CD4-positive, alpha-beta T cell treated with Interleukin-17A for 4 hours (primary cell): ENCODE results near the gene CCM2L.

Experiments
- DNase-seq: peaks from one replicate; pipeline ENCODE4 v3.0.0-alpha.2; 2020; ENCODE audit warnings: mixed read lengths

Gene CCM2L

DNA sequence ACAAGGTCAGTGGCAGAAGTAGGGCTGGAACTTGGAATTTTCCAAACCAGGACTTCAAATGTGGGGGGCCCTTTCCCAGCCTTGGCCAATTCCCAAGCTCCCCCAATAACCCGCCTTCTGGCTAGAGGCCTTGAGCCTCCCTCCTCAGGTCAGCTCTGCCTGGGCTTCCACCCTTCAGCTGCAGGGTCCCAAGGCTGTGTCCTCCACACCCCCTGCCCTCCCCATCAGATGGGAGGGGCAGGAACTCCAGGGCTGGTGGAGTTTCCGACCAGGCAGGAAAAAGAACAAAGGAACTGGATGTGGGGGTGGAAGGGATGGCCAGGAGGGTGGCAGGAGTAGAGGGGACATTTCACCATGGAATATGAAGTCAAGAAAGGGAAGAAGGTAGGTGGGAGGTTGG is at the start of gene CCM2L:
Gene CCM2L (plus strand): TSS at position 338 of the 400 bp plus-strand sequence. CDS start 17 bp downstream, at position 355.
- no peak for DNase-seq

DNA sequence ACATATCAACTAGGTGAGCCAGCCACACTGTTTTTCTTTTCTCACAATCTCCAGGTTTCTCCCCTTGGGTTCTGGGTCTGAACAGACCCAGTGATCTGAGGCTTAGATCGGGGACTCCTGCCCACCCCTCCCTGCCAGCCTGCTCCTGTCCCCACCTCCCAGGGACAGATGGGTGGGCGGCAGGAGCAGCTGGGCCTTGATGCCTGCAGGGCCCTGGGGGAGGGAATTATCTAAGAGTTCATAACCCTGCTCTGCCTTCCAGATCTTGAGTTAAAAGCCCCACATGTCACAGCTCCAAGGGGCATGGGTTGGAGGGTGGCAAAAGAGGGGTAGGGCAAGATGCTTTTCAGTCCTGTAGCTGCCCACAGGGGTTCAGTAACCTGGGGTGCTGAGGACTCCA is 47.5 kb upstream of the CCM2L start:
- DNase-seq, result no peak

DNA sequence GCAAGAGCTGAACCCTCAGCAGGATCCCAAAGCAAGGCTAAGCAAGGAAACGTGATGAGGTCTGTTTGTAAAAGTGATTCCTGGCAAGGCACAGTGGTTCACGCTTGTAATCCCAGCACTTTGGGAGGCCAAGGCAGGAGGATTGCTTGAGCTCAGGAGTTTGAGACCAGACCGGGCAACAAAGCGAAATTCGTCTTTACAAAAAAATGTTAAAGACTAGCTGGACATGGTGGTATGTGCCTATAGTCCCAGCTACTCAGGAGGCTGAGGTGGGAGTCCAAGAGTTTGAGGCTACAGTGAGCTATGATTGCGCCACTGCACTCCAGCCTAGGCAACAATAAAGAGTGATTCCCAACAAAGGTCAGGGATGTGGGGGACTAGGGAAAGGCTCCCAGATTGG is 46.3 kb upstream of the CCM2L start:
- DNase-seq, result no peak

DNA sequence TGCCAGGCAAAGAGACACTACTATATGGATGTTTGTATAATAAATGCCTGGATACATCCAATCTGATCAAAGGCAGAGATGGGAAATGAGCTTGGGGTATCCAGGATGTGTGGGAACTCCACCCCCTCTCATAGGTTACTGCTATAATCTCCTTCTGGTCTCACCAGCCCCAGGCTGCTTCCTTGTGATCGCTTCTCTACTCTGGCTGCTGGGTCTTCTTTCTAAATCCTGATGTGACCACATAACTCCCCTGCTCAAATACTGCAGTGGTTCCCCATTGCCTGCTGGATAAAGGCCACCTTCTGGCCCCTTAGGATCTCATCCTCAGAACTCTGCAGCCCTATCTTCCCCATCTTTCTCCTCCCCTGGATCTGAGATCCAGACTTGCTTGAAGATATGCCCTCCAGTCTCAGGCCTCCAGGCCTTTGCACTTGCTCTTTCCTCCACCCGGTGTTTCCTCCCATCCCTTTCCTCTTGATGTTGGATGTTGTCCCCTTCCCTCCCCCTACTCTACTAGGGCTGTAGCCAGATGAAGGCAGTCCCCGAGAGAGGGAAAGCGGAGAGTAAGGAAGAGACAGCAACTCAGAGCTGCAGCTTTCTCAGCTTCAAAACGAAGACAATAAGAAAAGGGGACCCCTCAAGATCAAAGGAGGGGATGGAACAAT is 43.1 kb upstream of the CCM2L start:
- DNase-seq, result no peak

DNA sequence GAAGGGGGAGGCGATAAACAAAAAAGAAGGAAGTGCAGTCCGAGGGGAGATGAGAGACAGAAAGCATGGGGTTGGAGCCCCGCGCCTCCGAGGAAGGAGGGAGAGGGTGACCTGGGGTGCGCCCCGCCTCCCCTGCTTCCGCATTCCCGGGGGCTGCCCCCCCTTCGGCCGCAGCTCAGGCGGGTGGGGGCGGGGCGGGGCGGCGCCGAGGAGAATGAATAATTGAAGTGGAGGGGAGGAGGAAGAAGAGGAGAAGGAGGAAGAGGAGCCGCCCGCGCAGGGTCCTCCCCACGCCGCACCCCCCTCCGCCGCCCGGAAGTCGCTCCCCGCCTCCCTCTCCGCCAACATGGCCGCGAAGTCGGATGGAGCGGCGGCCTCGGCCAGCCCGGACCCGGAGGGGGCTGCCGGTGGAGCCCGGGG is 42.4 kb upstream of the CCM2L start, which contains the start of gene XKR7:
Gene XKR7 (plus strand): TSS at position 322 of the 420 bp plus-strand sequence. CDS start 25 bp downstream, at position 347.
- peak; percentile 15 for DNase-seq

DNA sequence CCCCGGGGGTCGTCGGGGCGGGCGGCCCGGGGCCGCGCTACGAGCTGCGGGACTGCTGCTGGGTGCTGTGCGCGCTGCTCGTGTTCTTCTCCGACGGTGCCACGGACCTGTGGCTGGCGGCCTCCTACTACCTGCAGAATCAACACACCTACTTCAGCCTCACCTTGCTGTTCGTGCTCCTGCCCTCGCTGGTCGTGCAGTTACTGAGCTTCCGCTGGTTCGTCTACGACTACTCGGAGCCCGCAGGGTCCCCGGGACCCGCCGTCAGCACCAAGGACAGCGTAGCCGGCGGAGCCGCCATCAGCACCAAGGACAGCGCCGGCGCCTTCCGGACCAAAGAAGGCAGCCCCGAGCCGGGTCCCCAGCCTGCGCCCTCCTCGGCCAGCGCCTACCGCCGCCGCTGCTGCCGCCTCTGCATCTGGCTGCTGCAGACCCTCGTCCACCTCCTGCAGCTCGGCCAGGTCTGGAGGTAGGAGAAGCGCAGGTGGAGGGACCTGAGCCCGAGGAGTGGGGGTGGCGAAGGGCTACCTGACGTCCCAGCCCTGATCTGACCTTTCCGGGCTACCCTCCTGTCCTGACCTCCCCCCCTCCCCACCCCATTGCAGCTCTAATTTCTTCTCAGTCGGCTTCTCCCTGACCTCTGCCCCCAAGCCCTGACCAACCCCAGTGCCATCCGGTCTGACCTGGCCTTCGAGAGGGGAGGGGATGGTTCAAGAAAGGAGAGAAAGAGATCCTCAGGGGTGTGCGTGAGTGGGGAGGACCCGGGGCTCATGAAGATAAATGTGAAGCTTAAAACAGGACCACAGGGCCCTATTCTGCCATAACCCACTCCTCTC is 41.7 kb upstream of the CCM2L start:
- peak; percentile 81 for DNase-seq

DNA sequence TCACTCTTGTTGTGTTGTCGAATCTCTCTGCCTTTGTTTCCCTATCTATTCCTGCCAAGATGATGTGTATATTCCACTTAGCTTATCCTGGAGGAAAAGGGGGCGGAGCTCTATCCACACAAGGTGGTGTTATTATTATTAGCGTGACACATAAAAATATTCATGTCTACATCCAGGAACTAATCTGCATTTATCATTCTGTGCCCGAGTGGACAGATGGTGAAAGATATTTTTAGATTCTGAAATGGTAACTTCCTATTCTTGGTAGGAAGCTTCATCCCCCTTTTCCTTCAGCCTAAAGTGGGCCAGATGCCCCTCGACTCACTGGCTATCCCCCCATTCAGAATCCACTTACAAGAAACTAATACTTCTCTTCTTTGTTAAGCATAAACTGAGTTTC is 40.2 kb upstream of the CCM2L start:
- DNase-seq, result no peak

DNA sequence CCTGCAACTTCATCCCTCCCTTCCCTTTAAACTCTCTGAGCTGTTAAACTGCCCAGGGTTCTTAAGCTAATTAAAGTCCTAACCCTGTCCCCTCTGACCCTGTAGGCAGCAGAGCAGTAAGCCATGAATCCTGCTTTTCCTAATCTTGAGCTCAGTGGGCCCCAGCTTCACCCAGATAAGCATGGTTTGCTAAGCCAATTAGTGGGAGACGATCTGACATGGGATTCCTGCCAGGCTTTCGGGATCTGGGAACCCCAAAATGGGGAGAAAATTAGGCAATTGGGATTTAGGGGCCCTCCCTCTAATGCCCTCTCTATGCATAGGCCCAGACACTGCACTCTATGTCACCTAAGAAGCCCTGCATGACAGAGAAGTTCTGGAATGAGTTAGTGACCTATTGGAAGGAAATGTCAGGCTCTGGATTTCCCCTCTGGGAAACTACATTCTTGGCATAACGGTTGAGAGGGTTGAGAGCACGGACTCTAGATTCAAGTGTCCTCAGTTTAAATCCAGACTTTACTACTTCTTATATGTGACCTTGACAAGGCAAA is 37.7 kb upstream of the CCM2L start:
- no peak for DNase-seq

DNA sequence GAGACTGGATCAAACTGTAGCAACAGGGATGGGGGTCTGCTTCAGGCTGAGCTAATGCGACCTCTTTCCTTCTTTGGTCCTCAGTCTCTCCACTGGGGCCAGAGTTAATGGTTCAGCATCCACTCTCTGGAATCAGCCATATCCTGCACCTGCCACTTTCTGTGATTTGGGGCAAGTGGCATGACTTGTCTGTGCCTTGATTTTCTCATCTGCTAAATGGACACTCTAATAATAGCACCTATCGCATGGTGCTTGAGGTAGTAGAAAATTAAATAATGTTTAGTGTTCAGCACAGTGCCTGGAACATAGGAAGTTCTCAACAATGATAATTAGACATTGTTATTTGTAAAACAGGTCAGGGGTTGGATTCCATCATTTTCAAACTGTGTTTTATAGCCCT is 35.9 kb upstream of the CCM2L start:
- DNase-seq, result no peak

DNA sequence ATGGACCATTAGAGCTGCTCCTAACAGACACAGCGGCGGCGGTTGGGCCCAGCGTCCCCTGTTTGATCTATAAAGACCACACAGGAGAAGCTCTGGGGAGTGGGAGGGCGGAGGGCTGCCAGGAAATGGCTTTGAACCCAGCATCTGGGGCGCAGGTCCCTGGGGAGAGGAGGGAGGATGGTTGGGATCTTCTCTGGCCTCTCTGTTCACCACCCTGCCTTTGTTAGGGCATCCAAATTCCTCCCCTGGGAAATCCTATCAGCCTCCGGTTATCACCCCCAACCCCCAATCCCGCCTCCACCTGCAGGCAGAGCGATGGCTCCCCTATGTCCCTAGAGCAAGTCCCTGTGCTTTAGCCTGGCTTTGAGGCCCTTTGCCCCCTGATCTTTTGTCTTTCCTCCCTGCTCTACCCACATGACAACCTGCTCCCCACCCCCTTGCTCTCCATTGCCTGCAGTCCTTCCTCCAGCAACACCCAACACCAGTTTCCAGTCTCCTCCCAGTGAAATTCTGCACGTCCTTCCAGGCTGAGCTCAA is 35.2 kb upstream of the CCM2L start:
- no peak for DNase-seq

DNA sequence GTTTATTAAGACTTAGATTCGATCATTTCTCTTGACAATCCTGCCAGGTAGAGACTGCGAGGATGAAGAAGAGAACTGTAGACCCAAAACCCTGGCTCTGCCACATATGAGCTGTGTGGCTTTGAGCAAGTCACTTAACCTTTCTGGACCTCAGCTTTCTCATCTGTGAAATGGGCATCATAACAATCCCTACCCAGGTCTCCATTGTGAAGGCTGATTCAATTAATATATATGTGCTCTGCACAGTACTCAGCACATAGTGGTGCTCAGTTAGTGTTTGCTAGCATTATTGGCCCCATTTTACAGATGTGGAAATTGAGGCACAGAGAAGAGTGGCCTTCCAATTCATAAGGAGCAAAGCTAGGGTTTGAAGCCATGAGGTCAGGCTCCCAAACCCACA is 34.4 kb upstream of the CCM2L start:
- DNase-seq, result no peak

DNA sequence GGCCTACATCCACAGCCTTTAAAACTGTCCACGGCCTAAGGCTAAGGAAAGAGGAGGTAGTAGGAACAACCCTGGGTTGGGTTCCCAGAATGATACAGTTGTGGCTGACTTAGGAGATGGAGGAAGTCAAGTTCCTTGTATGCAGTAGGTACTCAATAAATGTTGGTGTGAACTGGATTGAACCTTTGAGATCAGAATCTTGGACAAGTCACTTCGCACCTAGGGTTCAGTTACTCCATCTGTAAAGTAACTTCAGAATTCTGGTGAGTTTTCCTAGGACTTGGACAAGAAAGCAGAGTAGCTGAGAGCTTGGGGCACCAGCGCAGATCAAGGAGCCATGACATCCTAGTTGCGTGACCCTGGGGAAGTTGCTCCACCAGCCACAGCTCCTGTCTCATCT is 33.2 kb upstream of the CCM2L start:
- no peak for DNase-seq

DNA sequence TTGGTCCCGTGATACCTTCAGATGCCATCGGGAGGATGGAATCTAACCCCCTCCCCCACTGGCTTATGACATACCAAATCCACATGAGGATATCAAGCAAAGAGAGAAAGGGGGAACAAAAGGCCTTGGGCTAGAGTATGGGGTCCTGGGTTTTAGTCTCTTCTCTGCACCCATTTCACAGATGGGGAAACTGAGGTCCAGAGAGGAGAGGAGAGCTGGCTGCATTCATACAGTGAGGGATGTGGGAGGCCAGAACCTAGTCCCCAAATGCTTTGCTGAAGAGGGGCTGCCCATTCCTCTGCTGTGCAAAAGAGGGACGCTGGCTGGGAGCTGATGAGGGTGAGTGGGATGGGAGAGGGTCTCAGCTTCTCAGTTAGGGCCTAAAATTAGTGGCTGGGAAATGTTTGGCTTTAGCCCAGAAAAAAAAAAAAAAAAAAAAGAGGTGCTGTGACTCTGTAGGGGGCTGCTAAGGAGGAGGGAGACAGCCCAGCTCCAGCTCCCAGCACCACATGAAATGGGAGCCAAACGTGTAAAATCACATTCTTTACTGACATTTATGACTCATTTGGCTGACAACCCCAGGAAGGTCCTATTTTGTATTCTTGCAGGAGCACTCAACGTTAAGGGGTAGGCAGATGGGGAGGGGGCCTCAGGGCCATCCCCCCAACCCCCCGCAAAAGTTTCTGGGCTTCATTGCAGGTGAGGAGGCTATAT is 30.4 kb upstream of the CCM2L start:
- DNase-seq, result no peak

DNA sequence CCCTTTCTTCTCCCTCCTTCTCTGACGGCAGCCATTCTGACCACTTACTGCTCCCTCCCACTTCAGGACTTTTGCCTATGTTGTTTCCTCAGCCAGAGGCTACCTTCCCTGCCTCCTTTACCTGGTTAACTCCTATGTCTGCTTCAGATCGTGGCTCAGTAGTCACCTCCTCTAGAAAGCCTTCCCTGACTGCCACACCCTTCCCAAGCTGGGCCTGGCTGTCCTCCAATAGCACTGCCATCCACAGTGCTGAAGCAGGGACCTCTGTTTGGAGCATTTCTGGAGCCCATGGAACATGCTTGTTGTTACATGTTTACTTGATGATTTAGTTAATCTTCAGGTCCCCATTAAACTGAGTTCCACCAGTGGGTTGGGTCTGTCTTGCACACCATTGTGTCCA is 28.5 kb upstream of the CCM2L start:
- DNase-seq, result no peak

DNA sequence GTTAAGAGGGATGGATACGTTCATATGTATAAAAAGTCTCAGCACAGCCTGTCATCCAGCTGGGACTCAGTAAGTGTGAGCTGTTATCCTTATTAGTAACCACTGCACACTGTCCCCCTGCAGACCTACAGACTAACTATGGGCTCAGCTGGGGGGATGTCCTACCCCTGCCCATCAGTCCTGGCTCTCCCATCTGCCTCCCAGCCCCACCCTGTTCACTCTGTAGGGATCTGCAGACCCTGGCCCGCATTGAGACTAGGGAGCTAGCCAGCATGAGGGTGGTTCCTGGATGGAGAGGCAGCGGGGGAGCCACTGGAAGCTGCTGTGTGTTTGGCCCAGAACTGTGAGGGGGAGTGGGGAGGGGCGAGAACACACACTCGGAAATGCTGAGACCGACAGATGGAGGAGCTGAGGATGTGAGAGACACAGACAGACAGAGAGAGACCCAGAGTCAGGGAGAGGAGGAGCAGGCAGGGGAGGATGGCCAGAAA is 25.2 kb upstream of the CCM2L start:
- DNase-seq, result no peak

DNA sequence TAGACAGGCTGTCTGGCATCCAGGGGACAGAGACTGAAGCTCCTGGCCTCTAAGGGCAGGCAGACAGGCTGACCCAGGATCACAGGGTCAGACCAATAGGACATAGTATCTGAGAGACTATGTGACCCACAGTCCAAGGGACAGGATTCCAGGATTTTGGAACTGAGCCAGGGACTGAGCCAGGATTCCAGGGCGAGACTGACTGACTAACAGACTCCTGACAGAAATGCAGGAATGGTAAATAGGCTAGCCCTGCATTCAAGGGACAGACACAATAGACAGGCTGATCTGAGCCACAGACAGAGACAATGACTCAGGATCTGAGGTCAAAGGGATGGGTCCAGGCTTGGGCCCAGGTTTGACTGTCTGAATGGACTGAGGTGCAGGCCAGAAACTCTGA is 22.5 kb upstream of the CCM2L start:
- no peak for DNase-seq

DNA sequence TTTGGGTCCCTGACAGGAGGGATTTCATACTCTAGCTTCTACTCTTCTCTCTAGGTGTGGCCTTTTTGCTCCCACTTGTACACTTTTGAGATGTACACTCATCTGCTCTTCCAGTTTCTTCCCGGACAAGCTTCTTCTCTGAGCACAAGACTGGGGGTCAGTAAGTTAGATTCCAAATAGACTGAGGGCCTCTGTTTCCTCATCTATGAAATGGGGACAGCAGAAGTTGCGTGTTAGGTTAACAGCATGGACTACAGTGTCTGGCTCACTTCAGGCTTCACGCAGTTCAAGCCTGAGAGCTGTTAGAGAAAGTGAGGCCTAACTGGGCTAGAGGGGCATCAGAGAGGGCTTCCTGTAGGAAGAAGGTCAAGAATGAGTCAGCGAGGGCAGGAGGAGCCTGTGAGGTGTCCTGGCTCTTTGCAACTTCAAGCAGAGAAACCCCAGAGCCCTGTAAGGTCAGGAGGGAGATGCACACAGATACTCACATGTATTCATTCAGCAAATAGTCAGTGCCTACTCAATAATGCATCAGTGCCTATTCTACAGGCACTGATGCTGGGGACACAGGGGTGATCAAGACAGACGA is 21.7 kb upstream of the CCM2L start:
- no peak for DNase-seq

DNA sequence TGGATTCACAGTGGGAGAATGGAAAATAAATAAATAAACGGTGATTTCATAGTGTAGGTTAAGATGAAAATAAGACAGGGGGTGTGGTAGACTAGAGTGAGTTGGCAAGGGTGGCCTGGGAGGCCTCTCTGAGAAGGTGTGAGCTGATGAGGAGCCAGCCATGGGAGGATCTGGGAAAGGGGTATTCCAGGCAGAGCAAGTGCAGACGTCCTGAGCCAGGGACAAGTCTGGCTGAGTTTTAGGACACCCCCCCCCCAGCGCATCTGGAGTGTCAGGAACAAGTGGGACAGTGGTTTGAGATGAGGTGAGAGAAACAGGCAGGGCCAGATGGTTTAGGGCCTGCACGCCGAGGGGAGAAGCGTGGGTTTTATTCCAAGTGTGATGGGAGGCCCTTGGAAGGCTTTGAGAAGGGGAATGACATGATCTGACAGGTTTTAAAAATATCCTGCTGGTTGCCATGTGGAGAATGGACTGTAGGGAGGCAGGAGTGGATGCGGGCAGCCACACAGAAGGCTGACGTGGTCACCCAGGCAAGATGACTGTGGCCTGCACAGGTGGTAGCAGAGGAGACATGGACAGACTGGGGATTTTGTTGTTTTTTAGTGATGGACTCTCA is 21.1 kb upstream of the CCM2L start:
- DNase-seq, result no peak

DNA sequence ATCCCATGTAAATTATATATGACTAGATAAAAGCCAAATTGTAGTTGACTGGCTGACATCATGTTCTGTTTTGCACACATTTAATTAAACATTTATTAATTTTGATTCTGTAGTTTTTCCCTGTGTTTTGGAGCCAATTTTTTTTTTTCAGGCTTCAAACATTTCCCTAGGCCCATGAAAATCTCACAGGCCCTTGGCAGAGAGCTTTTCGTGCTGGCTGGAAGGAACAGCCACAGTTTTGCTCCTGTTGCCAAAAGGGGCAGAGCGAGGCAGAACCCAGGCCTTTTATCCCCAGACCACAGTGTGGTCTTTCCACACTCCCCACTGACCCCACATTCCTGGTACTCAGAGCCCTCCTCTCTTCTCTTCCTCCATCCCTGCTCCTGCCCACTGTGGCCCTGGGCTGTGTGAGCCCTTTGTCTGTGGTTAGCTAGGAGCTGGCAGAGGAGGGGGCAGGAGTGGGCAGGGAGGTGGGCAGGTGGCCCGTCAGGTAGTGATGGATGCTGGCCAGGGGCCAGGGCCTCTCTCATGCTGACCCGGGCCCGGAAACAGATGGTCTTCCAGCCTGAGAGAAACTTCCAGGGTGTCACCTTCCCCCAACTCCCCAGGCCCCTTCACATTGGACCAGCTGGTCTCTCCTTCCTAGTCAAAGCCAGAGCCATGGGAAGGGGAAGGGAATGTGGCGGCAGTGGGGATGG is 19.4 kb upstream of the CCM2L start:
- no peak for DNase-seq

DNA sequence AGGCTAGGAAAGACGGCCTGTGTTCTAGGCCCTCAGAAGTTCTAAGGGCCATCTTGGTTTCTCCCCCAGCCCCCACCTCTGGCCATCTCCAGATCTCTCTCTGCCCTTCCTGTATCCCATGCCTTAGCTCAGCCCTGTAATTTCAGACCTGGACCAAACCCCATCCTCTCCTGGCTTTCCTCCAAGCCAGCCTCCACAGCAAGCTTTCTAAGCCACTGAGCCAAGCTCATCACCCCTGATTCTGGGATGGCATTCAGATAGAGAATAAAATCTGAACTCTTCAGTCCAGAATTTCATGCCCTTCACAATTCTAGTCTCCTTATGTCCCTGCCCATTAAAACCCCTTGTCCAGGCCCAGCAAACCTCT is 18.9 kb upstream of the CCM2L start:
- no peak for DNase-seq

DNA sequence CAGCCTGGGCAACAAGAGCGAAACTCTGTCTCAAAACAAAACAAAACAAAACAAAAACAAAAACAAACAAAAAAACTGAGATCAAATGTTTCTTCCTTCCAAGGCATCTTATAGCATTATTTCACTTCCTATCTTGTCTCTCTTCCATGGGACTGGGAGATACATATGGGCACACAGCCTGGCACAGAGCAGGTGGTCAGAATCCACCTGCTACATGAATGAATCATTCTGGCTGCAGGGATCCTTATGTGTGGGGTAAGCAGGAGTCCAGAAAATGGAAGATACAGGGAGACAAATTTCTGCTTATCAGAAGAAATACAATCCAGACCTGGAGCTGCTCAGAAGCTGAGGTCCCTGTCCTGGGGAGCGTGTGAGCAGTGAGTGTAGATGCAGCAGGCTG is 18.2 kb upstream of the CCM2L start:
- DNase-seq, result no peak

DNA sequence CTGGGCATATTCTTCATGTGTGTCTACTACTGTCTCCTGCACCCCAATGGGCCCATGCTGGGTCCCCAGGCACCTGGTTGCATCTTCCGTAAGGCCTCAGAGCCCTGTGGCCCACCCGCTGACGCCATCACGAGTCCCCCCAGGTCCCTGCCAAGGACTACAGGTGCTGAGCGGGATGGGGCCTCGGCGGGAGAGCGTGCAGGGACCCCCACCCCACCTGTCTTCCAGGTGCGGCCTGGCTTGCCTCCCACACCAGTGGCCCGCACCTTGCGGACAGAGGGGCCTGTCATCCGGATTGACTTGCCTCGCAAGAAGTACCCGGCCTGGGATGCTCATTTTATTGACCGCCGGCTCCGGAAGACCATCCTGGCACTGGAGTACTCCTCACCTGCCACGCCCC is 13.2 kb upstream of the CCM2L start:
- DNase-seq, result no peak
